Motor neuron (in vitro differentiated cells): ENCODE results near the gene MRPS34. TPM values are rescaled to one million over a fixed set of nuclear protein-coding genes. Genes with fewer than 3 reads are reported as not detected.
A peak's percentile ranks its signal among the peaks of the same experiment; 100 is the strongest.

Source experiments
- ATAC-seq, 8 experiments: fragments of 200-7000 bp; cut with Tn5 transposase; replicated peaks in 6 of 8; 2 replicates each; pipeline ENCODE4 v1.8.0; 2021; ENCODE audit warnings: mild to moderate bottlenecking in 8 of 8, moderate library complexity in 8 of 8
- H3K27ac ChIP-seq, 2 donors: fragments of 250-450 bp; sonication (Bioruptor Pico); 2 replicates each; pipeline ENCODE4 v1.9.0; 2021; ENCODE audit warnings: antibody characterized with exemption in 2 of 2, mild to moderate bottlenecking in 2 of 2, moderate library complexity in 1 of 2
- H3K4me1 ChIP-seq, 2 donors: fragments of 250-450 bp; sonication (Bioruptor Pico); replicated peaks in 1 of 2; 2 replicates each; pipeline ENCODE4 v1.6.1; 2021; ENCODE audit warnings: antibody characterized with exemption in 2 of 2, mild to moderate bottlenecking in 2 of 2, moderate library complexity in 1 of 2
- H3K4me3 ChIP-seq, 5 donors: fragments of 250-450 bp; sonication (Bioruptor Pico); 2 replicates each; pipeline ENCODE4 v1.9.0; 2021; ENCODE audit warnings: antibody characterized with exemption in 5 of 5, mild to moderate bottlenecking in 5 of 5, moderate library complexity in 4 of 5
- WGBS, 10 experiments: fragments of 450-650 bp; shearing (Covaris generic); methylation state at CpG; one replicate each; pipeline ENCODE4 v1.0.0; 2022; 5-methylcytosine and 5-hydroxymethylcytosine counted together
- in situ Hi-C, 9 experiments: fragments of 400-800 bp; cut with MboI; loops; one replicate each; pipeline ENCODE4 v1.15.0; 2021; ENCODE audit warnings: low sequenced_read_pairs in 9 of 9, low pct_unique_long_range_greater_than_20kb in 2 of 9; ENCODE audit not compliant: unreplicated experiment in 9 of 9
- total RNA-seq, 8 experiments: library from RNA; unstranded; fragments of 300-600 nt; gene quantifications; 2 replicates each; pipeline versions ENCODE4 v1.2.3 to v1.2.4, GENCODE V29; 2022

Gene MRPS34
- total RNA-seq = 100 to 1,000 TPM in 3 of 8 experiments, 10 to 100 TPM in 5; 68.4 to 150 (median 87.1) TPM

DNA sequence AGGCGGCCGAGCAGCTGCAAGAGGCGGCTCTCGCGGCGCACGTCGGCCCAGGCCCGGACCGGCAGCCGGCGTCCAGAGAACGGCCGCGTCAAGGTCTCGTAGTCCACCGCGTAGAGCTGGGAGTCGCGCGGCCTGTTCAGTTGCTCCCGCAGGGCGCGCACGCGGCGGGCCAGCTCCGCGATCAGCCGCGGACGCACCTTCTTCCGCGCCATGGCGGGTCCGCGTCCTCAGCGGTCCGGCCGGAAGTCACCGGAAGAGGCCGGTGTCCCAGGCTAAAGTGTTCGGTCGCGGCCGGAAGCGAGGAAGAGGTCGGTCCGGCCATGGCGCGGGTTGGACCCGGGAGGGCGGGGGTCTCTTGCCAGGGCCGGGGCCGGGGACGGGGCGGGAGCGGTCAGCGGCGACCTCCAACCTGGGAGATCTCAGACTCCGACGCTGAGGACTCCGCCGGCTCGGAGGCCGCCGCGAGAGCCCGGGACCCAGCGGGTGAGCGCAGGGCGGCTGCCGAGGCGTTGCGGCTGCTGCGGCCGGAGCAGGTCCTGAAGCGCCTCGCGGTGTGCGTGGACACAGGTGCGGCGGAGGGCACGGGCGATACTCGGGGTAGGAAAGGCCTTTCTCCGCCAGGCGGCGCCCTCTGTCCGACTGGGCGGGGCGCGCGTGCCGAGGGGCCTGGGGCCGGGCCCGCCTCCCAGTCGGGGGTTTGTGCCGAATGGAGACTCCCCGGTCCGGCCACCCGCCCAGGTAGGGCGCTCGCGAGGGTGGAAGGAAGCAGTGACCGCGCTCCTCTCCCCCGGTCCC is at the start of gene MRPS34:
Gene MRPS34, minus strand, starts transcription at position 227 of the 795 bp plus-strand sequence. Its CDS starts 15 bp downstream, at position 212.
- no CpG with 5 or more reads among the region's 108 CpGs for WGBS, 10 experiments
- in situ Hi-C loops = no loop called here
- peak; percentile 56 to 73 (median 70) for ATAC-seq
- peaks cover 16 to 17% of the 10 kb centered on the region in 2 donors for H3K4me1 ChIP-seq
- H3K4me3 ChIP-seq = peak within 1 kb of the TSS; percentile 73 to 96 (median 84)
- peak within 1 kb of the TSS; percentile 93 to 95 for H3K27ac ChIP-seq

GRCh38 chr16:1821861-1822611 is 49.1 kb upstream of the MRPS34 start:
- 69 to 100% (median 82%) methylated on average over 1 to 13 of the region's 24 CpGs; no CpG with 5 or more reads in 3 of the 10 experiments for WGBS, 10 experiments

DNA sequence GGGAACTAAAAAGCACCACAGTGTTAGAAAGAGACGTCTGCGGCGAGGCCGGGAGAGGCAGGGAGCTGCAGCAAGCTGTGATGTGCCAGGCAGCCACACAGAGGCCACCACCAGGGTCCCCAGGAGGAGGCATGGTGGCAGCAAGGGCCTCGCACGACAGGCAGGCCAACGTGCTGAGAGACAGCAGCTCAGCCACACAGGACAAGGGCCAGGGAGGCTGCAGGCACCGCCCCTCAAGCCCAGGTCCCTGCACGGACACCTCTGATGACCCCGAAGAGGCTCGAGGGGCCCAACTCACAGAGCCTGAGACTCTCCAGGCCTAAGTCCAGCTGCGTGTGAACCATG is 48.0 kb upstream of the MRPS34 start:
- H3K4me1 ChIP-seq = peaks cover 6 to 9% of the 10 kb centered on the region in 2 donors
- no peak overlapping the region for H3K4me3 ChIP-seq
- in situ Hi-C loops = no loop called here
- no peak for ATAC-seq
- WGBS, 10 experiments = 90 to 100% methylated on average over 2 of the region's 12 CpGs; no CpG with 5 or more reads in 8 of the 10 experiments
- H3K27ac ChIP-seq = no peak overlapping the region

More at GRCh38 chr16:1821861-1822611, 49.1 kb upstream of the MRPS34 start:
- in situ Hi-C loops = no loop called here
- ATAC-seq = no peak
- peaks cover 6 to 9% of the 10 kb centered on the region in 2 donors for H3K4me1 ChIP-seq
- no peak overlapping the region for H3K4me3 ChIP-seq
- no peak overlapping the region for H3K27ac ChIP-seq

DNA sequence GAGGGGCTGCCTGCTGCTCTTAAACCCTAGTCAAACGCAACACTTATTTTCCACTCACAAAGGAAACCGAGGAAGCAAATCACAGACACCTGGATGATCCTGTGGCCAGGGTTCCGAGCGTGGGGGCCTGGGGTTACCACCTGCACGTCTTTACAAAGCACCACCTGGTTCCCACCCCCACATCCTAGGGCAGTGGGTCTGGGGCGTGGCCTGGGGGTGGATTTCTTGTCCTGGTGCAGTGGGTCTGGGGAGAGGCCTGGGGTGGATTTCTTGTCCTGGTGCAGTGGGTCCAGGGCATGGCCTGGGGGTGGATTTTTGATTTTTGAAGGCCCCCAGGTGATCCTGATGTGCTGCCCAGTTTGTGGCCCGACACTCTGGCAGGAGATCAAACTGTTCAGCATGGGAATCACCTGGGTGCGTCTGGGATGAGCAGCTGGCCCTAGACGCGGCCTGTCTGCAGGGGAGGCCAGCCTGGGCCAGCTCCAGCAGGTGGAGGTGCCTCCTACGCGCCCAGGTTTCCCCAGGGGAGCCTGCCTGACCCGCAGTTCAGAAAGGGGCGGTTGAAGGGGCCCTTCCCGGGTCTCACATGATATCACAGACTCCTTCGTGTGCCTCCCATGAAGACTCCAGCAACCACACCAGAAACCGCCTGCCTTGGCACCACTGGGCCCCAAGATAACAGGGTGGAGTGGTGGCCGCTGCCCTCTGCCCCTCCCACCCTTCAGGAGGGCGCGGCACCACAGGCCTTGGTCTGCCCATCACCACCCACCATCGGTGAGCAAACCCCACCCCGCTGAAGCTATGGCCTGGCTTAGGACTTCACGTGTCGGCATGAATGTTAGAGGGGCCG is 47.4 kb upstream of the MRPS34 start:
- Histone ChIP-seq H3K27ac (no peak overlapping the region), H3K4me1 (peaks cover under 1 to 3% of the 10 kb centered on the region in 2 donors), H3K4me3 (no peak overlapping the region)
- no peak for ATAC-seq
- 51 to 100% (median 91%) methylated on average over 2 to 7 of the region's 25 CpGs; no CpG with 5 or more reads in 6 of the 10 experiments for WGBS, 10 experiments
- in situ Hi-C loops = no loop called here

DNA sequence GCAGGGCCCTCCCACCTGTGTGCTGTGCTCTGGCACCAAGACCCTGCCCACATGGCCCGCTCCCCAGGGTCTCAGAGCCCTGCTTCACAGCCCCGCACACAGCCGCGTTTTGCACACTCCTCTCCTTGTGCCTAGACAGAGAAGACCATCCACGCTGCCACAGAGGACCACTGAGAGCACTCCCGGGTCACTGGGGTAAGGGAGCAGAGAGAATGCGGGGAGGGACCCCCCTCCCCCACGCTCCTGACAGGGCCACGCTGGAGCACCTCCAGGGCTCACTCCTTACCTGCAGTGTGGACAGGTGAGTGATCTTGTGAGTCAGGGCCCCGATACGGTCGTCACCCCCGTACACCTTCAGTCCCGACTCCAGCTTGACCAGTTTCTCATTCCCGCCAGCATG is 46.7 kb upstream of the MRPS34 start:
- Histone ChIP-seq H3K4me3 (no peak overlapping the region), H3K27ac (no peak overlapping the region), H3K4me1 (no peaks in the 10 kb centered on the region)
- in situ Hi-C loops = no loop called here
- no peak for ATAC-seq
- 51 to 100% (median 95%) methylated on average over 1 to 6 of the region's 15 CpGs; no CpG with 5 or more reads in 5 of the 10 experiments for WGBS, 10 experiments

DNA sequence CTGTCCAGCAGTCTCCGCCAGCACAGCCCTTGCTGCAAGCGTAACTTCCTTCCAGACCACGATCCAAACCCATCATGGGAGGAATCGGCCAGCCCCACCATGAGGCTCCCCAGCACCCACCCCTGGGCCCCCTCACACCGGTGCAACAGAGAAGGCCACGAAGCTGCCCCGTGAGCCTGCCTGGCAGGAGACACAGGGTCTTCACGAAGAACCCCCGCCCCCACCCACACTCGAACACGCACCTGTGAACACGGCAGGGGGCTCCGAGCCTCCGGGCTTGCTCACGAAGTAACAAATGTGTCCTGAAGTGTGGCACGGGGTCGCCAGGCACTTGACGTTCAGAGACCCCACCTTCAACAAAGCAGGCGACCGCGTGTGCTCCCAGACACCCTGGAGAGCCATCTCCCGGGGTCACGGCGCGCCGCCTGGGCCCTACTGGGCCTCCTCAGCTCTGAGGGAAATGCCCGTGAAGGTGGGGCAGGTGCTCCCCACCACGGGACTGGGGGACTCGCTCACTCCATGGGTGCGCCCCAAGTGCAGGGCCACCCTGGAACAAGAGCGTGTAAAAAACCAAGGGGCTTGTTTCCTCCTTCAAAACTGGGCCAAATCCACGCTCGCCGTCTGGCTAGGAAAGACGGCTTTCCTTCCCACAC is 46.1 kb upstream of the MRPS34 start:
- Histone ChIP-seq H3K4me1 (no peaks in the 10 kb centered on the region), H3K4me3 (no peak overlapping the region), H3K27ac (no peak overlapping the region)
- WGBS, 10 experiments = 80 to 100% (median 90%) methylated on average over 1 to 5 of the region's 35 CpGs; no CpG with 5 or more reads in 5 of the 10 experiments
- in situ Hi-C loops = no loop called here
- peak in 2 of 8 experiments; percentile 2 for ATAC-seq

- Histone ChIP-seq H3K4me3 (no peak overlapping the region), H3K4me1 (no peaks in the 10 kb centered on the region), H3K27ac (no peak overlapping the region)
- ATAC-seq = peak in 3 of 8 experiments; percentile 21 to 26 (median 22)
- WGBS, 10 experiments = 80 to 100% (median 100%) methylated on average over 1 to 11 of the region's 27 CpGs; no CpG with 5 or more reads in 7 of the 10 experiments
- in situ Hi-C loops = no loop called here
These were observed 45.4 kb upstream of the MRPS34 start for GRCh38 chr16:1818204-1818872.

GRCh38 chr16:1817716-1818115 is 44.8 kb upstream of the MRPS34 start:
- Histone ChIP-seq H3K4me1 (no peaks in the 10 kb centered on the region), H3K4me3 (no peak overlapping the region), H3K27ac (no peak overlapping the region)
- ATAC-seq = peak in 3 of 8 experiments; percentile 6 to 14 (median 13)
- in situ Hi-C loops = no loop called here
- 80% methylated on average over 4 of the region's 17 CpGs; no CpG with 5 or more reads in 9 of the 10 experiments for WGBS, 10 experiments

GRCh38 chr16:1817276-1817589 is 44.3 kb upstream of the MRPS34 start:
- 93 to 100% methylated on average over 1 to 6 of the region's 9 CpGs; no CpG with 5 or more reads in 8 of the 10 experiments for WGBS, 10 experiments
- in situ Hi-C loops = no loop called here
- Histone ChIP-seq H3K4me1 (no peaks in the 10 kb centered on the region), H3K4me3 (no peak overlapping the region), H3K27ac (no peak overlapping the region)
- ATAC-seq = peak in 1 of 8 experiments; percentile 2

GRCh38 chr16:1816396-1817275 is 43.7 kb upstream of the MRPS34 start:
- in situ Hi-C loops = no loop called here
- H3K4me3 ChIP-seq = no peak overlapping the region
- ATAC-seq = peak in 2 of 8 experiments; percentile 11 to 13
- no peaks in the 10 kb centered on the region for H3K4me1 ChIP-seq
- no peak overlapping the region for H3K27ac ChIP-seq
- 81 to 100% (median 91%) methylated on average over 1 to 16 of the region's 40 CpGs; no CpG with 5 or more reads in 6 of the 10 experiments for WGBS, 10 experiments

DNA sequence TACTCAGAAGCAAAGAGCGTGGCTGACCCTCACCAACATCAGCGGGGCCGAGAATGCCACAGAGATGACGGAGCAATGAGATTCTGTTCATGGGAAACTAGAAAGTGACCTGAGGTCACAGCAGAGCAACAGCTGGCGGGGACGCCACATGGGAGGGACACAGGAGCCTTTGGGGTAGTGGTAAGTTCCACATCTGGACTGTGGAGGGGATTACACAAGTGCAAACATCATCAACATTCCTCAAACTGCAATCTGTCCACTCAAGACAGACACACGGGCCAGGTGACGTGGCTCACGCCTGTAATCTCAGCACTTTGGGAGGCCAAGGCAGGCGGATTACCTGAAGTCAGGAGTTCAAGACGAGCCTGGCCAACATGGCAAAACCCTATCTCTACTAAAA is 42.5 kb upstream of the MRPS34 start:
- H3K4me1 ChIP-seq = no peaks in the 10 kb centered on the region
- no peak overlapping the region for H3K4me3 ChIP-seq
- H3K27ac ChIP-seq = no peak overlapping the region
- 83 to 96% (median 94%) methylated on average over 3 to 8 of the region's 11 CpGs; no CpG with 5 or more reads in 4 of the 10 experiments for whole genome bisulfite sequencing, 10 experiments
- in situ Hi-C loops = no loop called here
- no peak for ATAC-seq
